ENCODE data around the gene EMX1.

Gene EMX1

GRCh38 chr2:72942881-72943418 lies 25.6 kb downstream of the EMX1 start:
- no peak for DNase-seq (ENCODE audit: low read depth)

- DNase-seq (ENCODE audit: low read depth): no peak
Measured at GRCh38 chr2:72943540-72944395, 26.4 kb downstream of the EMX1 start.

DNA sequence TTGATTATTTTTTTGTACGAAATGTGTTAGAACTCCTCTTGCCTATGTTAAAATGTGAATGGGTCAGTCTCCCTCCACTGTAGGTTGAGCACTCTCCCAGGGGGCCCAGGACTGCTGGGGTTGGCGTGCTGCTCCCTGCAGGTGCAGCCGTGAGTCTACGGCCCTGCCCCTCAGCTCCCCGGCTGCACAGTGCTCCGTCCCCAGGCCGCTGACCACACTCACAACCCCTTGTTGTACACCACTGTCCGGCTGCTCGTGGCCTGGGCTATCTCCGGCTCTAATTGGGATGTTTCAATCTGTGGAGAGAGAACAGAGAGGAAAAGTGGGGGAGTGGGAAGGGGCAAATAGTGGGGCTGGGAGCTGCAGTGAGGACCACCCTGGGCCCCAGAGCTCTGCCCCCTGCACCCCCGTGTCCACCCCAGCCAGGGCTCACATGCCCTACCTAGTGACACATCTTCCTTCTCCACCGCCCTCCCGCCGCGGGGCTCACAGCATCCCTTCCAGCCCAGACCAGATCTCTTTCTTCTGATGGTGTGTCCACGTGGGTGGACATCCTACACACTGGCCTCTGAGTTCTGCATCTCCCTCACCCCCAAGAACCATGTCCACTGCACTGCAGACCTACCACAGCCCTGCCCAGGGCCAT lies 27.6 kb downstream of the EMX1 start:
- DNase-seq (ENCODE audit: low read depth): no peak

DNA sequence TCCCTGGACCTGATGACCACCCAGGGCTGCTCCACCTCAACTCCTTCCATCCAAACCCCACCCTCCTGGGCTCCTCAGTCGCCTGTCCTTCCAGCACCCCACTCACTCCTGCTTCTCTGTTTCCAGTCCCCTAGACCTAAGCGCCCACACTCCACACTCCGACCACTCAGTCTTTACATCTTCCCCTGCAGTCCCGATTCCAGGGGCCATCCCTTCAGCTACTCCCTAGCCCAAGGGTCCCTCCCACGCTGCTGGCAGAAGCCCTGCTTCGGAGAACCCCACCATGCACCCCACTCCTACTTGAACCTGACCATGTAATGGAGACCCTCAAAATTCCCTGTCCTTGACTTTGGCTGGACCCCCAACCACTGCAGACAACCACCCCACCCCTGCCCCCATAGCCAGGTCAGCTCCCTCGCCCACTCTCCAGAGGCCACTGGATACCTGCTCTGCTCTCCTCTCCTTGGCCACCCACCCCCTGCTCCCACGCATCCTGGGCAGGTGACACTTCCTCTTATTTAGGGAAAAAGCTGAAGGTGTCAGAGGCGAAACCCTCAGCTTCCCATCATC lies 28.2 kb downstream of the EMX1 start:
- no peak for DNase-seq (ENCODE audit: low read depth)

DNA sequence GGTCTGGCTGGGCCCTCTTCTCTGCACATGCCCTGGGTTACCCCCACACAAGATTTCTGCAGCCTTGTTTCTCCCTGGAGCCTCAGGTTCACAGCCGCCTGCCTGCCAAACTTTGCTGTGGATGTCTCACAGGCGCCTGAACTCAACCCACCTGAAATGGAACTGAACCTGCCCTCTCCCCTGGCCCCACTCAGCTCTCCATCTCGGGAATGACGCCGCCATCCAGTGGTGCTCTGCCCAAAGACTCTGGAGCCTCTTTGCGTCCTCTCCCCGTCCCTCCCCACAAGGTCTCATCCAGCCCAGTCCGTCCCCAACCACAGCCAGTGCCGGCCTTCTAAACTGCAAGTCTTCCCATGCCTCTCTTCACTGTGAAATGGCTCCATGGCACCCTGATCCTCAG lies 29.1 kb downstream of the EMX1 start:
- DNase-seq (ENCODE audit: low read depth): no peak

GRCh38 chr2:72947952-72948830 lies 30.9 kb downstream of the EMX1 start:
- DNase-seq (ENCODE audit: low read depth): no peak

DNA sequence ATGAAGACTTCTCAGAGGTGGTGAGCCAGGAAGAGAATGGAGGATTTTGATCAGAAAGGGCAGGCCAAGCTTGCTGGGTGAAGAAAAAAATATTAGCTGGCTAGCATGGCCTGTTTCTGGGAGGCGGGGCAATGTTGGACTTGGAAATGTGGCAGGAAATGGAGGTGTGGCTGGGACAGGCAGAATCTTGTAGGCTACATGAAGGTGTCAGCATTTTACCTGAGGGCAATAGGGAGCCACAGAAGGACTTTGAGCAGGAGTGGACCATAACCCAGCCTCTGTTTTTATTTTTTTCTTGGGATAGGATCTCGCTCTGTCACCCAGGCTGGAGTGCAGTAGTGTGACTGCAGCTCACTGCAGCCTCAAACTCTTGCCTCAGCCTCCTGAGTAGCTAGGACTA lies 31.7 kb downstream of the EMX1 start:
- DNase-seq (ENCODE audit: low read depth): no peak

- DNase-seq (ENCODE audit: low read depth): no peak
Measured at GRCh38 chr2:72949642-72950041, 32.3 kb downstream of the EMX1 start.

GRCh38 chr2:72950558-72951255 lies 33.4 kb downstream of the EMX1 start:
- DNase-seq (ENCODE audit: low read depth): no peak

DNA sequence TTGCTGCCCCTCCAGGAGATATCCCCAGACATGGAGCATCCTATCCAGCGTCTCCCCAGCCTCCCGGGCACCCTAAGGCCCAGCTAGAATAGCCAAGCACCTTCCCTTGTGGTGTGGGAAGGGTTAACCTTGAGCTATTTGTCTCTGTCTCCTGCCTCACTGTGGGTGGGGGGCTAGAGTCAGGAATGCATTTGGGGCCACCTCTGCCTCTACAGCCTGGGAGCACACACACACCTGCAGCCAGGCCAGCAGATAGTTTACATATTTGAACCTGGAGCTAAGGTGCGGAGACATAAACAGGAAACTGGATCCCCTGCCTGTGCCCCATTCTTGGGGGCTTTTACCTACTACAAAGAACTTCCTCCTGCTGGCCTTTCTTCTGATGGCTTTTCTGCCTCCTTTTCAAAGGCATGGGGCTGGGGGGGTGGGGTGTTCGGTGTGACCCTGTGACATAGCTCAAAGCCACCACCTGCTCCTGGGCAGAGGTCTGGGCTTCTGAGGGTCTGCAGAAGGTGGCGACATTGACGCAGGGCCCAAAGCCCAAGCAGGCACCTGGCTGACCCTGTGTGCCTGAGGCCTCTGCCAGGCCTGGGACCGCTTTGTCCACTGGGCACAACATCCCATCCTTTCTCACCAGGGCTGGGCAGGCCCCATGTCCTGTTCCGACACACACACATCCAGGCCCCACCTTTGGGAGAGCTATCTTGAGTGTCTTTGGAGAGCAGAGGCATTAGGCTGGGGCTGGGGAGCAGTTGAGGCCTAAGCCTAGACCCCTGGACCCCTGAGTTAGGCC lies 34.2 kb downstream of the EMX1 start:
- DNase-seq (ENCODE audit: low read depth): no peak

DNA sequence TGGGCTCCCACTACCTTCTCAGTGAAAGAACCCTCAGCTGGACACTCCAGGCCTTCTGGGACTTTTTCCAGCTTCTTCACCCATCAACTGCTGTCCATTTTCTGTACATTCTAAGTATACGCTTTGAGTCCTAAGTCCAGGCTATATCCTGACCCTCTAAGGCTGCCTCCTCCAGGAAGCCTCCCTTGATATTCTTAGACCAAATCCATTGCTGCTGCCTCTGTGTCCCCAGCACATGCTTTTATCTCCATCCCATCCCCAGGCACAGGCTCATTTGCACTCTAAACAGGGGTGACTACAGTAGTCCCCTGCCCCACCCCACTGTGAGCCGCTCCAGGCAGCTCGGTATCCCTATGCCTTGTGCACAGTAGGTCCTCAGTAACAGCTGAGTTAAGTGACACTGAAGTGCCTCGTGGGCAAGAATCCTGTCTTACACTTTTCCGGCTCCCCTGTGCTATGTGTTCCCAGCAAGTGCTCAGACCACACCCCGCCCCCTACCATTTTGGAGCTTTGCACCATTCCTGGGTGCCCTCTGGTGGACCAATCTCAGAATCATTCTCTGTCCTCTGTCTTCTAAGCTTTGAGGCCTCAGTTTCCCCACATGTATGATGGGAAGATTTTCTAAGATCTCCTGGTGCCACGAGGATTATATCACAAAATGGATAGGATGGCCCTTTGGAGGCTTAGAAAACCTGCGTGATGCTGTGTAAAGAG lies 34.9 kb downstream of the EMX1 start:
- DNase-seq (ENCODE audit: low read depth): no peak

DNA sequence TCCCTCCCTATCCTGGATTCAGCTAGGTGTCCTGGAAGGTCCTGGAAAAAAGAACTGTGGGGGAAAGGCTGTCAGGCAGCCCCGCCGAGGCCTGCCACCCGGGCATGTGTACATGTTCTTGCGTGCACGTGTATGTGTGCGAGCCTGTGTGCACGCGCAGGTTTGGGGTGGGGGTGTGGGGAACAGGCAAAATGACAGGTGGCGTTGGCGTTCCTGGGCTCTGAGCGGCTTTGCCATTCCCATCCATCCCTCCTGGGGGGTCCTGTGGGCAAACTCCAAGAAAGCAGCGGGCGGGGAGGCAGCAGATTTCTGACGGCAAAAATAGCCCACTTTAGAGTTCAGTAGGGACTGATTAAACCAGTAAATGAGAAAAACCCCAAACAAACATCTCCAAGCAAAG lies 35.6 kb downstream of the EMX1 start:
- no peak for DNase-seq (ENCODE audit: low read depth)

DNA sequence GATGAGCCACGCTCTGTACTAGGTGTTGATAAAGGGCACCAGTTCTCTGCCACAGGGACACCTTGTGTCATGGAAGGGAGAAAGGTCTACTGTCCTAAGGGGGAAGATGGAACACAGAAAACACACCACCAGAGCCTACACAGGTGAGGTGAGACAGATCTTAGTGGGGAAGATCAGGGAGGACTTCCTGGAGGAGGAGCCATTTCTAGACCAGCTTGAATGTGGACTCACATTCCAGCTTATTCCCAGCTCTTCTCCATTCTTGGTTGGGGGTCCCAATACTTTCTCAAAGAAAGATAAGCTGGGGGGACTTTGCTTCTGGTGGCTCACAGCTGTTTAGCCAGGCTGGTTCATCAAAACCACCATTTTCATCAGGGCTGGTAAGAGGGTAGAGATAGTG lies 36.2 kb downstream of the EMX1 start:
- DNase-seq (ENCODE audit: low read depth): no peak

DNA sequence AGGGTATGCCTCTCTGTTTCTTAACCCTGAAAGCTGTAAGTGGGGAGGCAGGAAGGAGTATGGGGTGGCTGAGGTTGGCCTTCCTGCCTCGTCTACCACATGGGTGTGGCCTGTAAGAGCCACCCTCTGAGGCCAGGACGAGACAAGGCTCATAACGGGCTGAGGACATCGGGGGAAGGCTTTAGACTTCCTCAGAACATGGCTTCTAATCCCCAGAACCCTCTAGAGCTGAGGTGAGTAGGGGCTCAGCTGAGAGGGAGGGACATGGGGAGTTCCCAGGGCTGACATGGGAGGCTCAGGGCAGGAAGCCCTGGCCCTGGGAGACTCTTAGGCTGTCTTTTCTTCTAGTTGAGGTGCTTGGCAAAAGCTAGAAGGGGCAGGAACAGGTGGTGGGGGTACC lies 36.7 kb downstream of the EMX1 start:
- DNase-seq (ENCODE audit: low read depth): no peak

DNA sequence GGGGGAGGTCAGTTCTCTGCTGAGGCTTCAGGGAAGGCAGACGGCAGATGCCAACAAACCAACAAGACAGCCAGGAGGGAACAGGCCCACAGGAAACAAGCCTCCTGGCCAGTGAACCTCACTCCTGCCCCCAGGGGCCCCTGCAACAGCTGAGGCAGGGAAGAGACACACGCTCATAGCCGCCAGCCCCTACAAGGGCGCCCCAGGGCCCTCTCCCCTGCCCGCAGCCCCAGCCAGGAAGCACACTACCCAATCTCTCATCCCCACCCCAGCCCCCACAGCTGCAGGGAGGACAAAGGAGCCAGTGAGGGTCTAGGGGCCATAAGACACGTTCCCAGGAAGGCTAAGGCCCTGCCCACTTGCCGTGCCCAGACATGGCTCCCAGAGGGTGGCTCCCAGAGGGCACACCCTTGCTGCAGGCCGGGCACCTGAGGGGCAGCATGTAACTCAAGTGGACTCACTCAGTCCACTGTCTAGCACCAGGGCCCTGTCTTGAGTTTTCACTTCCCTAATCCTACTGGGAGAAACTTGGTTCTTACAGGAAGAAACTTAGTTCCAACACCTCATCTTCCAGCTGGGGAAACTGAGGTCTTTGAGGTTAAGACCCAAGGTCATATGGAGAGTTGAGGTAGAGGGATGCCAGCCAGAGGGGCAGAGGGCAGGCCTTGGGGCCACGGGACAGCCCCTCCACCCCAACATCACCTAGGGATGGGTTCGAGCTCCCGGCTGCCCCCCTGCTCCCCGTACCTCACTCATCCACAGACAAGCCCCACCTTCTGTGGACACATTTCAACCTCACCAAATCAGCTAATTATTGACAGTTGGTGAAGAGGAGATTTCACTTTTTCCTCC lies 37.3 kb downstream of the EMX1 start:
- no peak for DNase-seq (ENCODE audit: low read depth)

GRCh38 chr2:72955228-72956049 lies 38.1 kb downstream of the EMX1 start:
- DNase-seq (ENCODE audit: low read depth): no peak

DNA sequence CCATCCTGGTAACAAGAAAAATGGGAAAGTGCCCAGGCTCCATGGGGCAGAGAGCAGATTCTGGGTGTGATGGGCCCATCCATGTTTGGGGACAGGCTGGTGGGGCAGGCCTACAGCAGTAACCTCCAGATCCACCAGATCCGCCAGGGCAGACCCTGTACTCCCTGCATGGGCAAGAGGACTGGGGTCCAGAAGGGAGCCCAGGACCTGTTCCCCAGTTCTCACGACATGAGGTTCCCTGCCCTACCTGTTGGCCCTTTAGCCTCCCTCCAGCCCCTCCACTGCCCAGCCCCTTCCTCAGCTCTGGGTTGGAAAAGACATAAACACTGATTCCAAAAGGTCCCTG lies 38.7 kb downstream of the EMX1 start:
- no peak for DNase-seq (ENCODE audit: low read depth)

- DNase-seq (ENCODE audit: low read depth): no peak
Measured at GRCh38 chr2:72956936-72957335, 39.6 kb downstream of the EMX1 start.

Measured in fibroblast of the conjunctiva (primary cell).